Mucosa of descending colon (tissue), 3 donors: ENCODE data around the gene NEK10. TPM values are rescaled to one million over a fixed set of nuclear protein-coding genes. Genes with fewer than 3 reads are reported as not detected.

Experiments used
- ATAC-seq: fragments of 200-7000 bp; cut with Tn5 transposase; one replicate; pipeline ENCODE4 v1.9.1; 2020; ENCODE audit warnings: mild to moderate bottlenecking, moderate library complexity
- DNase-seq, 3 donors: peaks; one replicate each; pipeline ENCODE4 v3.0.0-alpha.2; 2020
- H3K36me3 ChIP-seq: fragments of 200-600 bp; one replicate; pipeline ENCODE4 v1.8.0; 2021; ENCODE audit warnings: low read depth, mild to moderate bottlenecking
- H3K4me1 ChIP-seq: fragments of 200-600 bp; one replicate; pipeline ENCODE4 v1.8.0; 2021; ENCODE audit warnings: low read depth, mild to moderate bottlenecking
- H3K4me3 ChIP-seq: fragments of 200-600 bp; one replicate; pipeline ENCODE4 v1.8.0; 2021; ENCODE audit warnings: mild to moderate bottlenecking
- H3K9me3 ChIP-seq: fragments of 200-600 bp; one replicate; pipeline ENCODE4 v1.8.0; 2021; ENCODE audit warnings: mild to moderate bottlenecking
- CTCF ChIP-seq: fragments of 200-600 bp; IDR thresholded peaks from one replicate; pipeline ENCODE4 v1.8.0; 2022; ENCODE audit warnings: antibody characterized with exemption, mild to moderate bottlenecking
- intact Hi-C, 2 donors: fragments of 100-400 bp; cut with DNase I in 1 of 2; cut with micrococcal nuclease in 1 of 2; formaldehyde crosslinking; loops; one replicate each; pipeline versions ENCODE4 v1.11.0 to v1.11.1; 2022; cut with DNase I, micrococcal nuclease
- total RNA-seq, 3 donors: library from RNA; stranded (reverse); fragmentation: NEBNext Ultra II Directional in 2 of 3; extraction: Animal tissue kit (Norgen Biotek cat#: 25700) in 2 of 3; gene quantifications; one replicate each; pipeline versions ENCODE4 v1.2.1 to v1.2.4, GENCODE V29; 2021 to 2023
- donor health status: DM: no; HTN: no; CAD: no; lungs with moderate emphysema.
- donor health status: DM: no; HTN: no; CAD: no.
- donor health status: DM: no; HTN: yes; CAD: no.

The NEK10 gene
- total RNA-seq, 3 donors from 2014 or later = 1.1 to 6.5 (median 1.4) TPM

- TF ChIP-seq CTCF = no peak
- no peak for ATAC-seq
- Histone ChIP-seq H3K4me3 (no peak overlapping the region), H3K36me3 (no peaks in the 10 kb centered on the region), H3K4me1 (no peaks in the 10 kb centered on the region), H3K9me3 (no peaks in the 10 kb centered on the region)
- intact Hi-C loops = no loop called here
- no peak for DNase-seq
Measured at GRCh38 chr3:27216295-27216855, 152.8 kb downstream of the NEK10 start.

GRCh38 chr3:27213450-27213849, 155.7 kb downstream of the NEK10 start:
- ATAC-seq (no peak), DNase-seq (no peak)
- Histone ChIP-seq H3K9me3 (no peaks in the 10 kb centered on the region), H3K4me1 (no peaks in the 10 kb centered on the region), H3K36me3 (no peaks in the 10 kb centered on the region), H3K4me3 (no peak overlapping the region)
- intact Hi-C loops = no loop called here
- no peak for TF ChIP-seq CTCF

GRCh38 chr3:27209617-27210264, 159.4 kb downstream of the NEK10 start:
- no peak for TF ChIP-seq CTCF
- DNase-seq (no peak), ATAC-seq (no peak)
- intact Hi-C loops = no loop called here
- H3K4me1 ChIP-seq = no peaks in the 10 kb centered on the region
- no peaks in the 10 kb centered on the region for H3K9me3 ChIP-seq
- no peaks in the 10 kb centered on the region for H3K36me3 ChIP-seq
- H3K4me3 ChIP-seq = no peak overlapping the region

GRCh38 chr3:27208961-27209616, 160.1 kb downstream of the NEK10 start:
- Histone ChIP-seq H3K9me3 (no peaks in the 10 kb centered on the region), H3K36me3 (no peaks in the 10 kb centered on the region), H3K4me3 (no peak overlapping the region), H3K4me1 (no peaks in the 10 kb centered on the region)
- DNase-seq (no peak), ATAC-seq (no peak)
- TF ChIP-seq CTCF = no peak
- intact Hi-C loops = no loop called here

GRCh38 chr3:27202959-27203358, 166.2 kb downstream of the NEK10 start:
- Histone ChIP-seq H3K9me3 (no peaks in the 10 kb centered on the region), H3K4me3 (no peak overlapping the region), H3K4me1 (peaks cover 12% of the 10 kb centered on the region), H3K36me3 (no peaks in the 10 kb centered on the region)
- no peak for DNase-seq
- TF ChIP-seq CTCF = no peak
- no peak for ATAC-seq
- intact Hi-C loops = no loop called here
